Endothelial cell (in vitro differentiated cells): ENCODE data around the gene ADCY7. TPM values are rescaled to one million over a fixed set of nuclear protein-coding genes. Genes with fewer than 3 reads are reported as not detected.

Source experiments
- DNase-seq: peaks from one replicate; pipeline ENCODE4 v3.0.0; 2021; ENCODE audit warnings: low spot score
- H3K27ac Mint-ChIP-seq: one replicate; pipeline ENCODE4 v1.8.0; 2021; ENCODE audit warnings: mixed read lengths, inconsistent platforms; ENCODE audit not compliant: unreplicated experiment
- H3K27me3 Mint-ChIP-seq: one replicate; pipeline ENCODE4 v1.8.0; 2021; ENCODE audit warnings: mild to moderate bottlenecking, moderate library complexity, mixed read lengths, inconsistent platforms; ENCODE audit not compliant: unreplicated experiment
- H3K36me3 Mint-ChIP-seq: one replicate; pipeline ENCODE4 v1.8.0; 2021; ENCODE audit warnings: mild to moderate bottlenecking, low read depth, mixed read lengths, inconsistent platforms; ENCODE audit not compliant: unreplicated experiment
- H3K4me1 Mint-ChIP-seq: one replicate; pipeline ENCODE4 v1.8.0; 2021; ENCODE audit warnings: mild to moderate bottlenecking, mixed read lengths, inconsistent platforms; ENCODE audit not compliant: unreplicated experiment
- H3K4me3 Mint-ChIP-seq: one replicate; pipeline ENCODE4 v1.8.0; 2021; ENCODE audit warnings: mild to moderate bottlenecking, mixed read lengths, inconsistent platforms; ENCODE audit not compliant: unreplicated experiment
- H3K9me3 Mint-ChIP-seq: one replicate; pipeline ENCODE4 v1.8.0; 2021; ENCODE audit warnings: mixed read lengths, inconsistent platforms; ENCODE audit not compliant: unreplicated experiment
- total RNA-seq: library from RNA; stranded (reverse); fragmentation: NEBNext Ultra II Directional; extraction: Animal tissue kit (Norgen Biotek cat#: 25700); gene quantifications from one replicate; pipeline ENCODE4 v1.2.1, GENCODE V29; 2021; ENCODE audit not compliant: unreplicated experiment
- TF ChIP-seq, protein P1 (sequence below): fragments of 200-600 bp; sonication (generic); IDR thresholded peaks from one replicate; pipeline ENCODE4 v1.5.0; 2021; ENCODE audit warnings: antibody characterized with exemption; ENCODE audit not compliant: unreplicated experiment

Gene ADCY7
- total RNA-seq, 1 donor from 2014 or later, result 3.2 TPM

DNA sequence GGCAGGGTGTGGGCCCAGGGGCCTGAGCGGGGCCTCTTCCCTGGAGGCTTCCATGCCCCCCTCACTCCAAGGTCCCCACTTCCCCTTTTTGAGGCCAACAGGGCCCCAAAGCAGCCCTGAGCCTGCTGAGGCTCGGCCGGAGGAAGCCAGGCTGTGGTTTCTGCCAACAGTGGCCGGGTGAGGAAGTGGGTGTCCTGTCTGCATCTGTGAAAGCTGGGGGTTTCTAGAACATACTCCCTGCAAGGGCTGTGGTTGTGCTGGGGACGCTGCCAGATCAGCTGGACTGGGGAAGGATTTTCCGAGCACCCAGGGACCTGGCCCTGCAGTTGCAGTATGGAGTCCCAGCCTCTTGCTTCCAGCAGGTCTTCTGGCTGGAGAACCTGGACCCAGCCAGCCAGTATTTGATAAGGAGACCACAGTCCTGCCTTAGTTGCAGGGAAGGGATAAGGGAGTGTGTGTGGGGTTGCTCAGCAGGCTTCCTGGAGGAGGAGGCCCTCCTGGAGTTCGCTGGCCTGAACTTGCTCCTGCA lies 15.7 kb downstream of the ADCY7 start:
- Mint-ChIP-seq H3K4me1 (peaks cover 5% of the 10 kb centered on the region), H3K4me3 (no peak overlapping the region), H3K36me3 (peaks cover 4% of the 10 kb centered on the region), H3K27ac (no peak overlapping the region), H3K9me3 (no peaks in the 10 kb centered on the region), H3K27me3 (peaks cover 5% of the 10 kb centered on the region)
- TF ChIP-seq, protein P1, sequence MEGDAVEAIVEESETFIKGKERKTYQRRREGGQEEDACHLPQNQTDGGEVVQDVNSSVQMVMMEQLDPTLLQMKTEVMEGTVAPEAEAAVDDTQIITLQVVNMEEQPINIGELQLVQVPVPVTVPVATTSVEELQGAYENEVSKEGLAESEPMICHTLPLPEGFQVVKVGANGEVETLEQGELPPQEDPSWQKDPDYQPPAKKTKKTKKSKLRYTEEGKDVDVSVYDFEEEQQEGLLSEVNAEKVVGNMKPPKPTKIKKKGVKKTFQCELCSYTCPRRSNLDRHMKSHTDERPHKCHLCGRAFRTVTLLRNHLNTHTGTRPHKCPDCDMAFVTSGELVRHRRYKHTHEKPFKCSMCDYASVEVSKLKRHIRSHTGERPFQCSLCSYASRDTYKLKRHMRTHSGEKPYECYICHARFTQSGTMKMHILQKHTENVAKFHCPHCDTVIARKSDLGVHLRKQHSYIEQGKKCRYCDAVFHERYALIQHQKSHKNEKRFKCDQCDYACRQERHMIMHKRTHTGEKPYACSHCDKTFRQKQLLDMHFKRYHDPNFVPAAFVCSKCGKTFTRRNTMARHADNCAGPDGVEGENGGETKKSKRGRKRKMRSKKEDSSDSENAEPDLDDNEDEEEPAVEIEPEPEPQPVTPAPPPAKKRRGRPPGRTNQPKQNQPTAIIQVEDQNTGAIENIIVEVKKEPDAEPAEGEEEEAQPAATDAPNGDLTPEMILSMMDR, result no peak
- no peak for DNase-seq

DNA sequence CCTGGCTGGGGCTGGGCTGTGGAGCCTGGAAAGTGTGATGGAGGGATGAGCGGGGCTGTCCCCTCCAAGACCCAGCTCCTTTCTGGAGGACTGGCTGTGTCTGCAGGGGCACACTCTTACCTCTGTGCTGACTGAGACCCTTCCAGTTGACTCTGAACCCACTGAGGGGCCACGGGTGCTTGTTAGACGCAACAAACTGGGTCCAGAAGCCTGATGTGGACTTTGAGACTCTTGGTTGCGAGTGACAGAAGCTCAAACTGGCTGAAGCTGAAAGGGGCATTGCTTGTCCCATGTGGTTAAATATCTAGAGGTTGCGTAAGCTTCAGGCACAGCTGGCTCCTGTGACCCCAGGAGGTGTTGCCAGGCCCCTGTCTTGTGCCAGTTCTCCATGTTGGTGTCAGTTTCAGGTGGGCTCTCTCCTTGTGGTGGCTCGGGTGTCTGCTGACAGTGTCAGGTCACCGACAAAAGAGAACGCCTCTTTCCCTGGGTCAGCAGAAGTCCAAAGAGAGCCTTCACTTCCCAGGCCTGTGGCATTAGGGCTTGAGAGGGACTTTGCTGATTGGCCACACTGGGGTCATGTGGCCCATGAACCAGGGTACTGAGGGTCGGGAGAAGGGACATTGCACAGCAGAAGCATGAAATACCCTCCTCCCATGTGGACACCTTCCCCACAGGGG lies 16.7 kb downstream of the ADCY7 start:
- H3K4me1 Mint-ChIP-seq, result peaks cover 5% of the 10 kb centered on the region
- H3K9me3 Mint-ChIP-seq, result no peaks in the 10 kb centered on the region
- no peak for DNase-seq
- no peak overlapping the region for H3K4me3 Mint-ChIP-seq
- no peak overlapping the region for H3K27ac Mint-ChIP-seq
- H3K27me3 Mint-ChIP-seq, result peaks cover 5% of the 10 kb centered on the region
- H3K36me3 Mint-ChIP-seq, result peaks cover 4% of the 10 kb centered on the region
- TF ChIP-seq, protein P1, result no peak

DNA sequence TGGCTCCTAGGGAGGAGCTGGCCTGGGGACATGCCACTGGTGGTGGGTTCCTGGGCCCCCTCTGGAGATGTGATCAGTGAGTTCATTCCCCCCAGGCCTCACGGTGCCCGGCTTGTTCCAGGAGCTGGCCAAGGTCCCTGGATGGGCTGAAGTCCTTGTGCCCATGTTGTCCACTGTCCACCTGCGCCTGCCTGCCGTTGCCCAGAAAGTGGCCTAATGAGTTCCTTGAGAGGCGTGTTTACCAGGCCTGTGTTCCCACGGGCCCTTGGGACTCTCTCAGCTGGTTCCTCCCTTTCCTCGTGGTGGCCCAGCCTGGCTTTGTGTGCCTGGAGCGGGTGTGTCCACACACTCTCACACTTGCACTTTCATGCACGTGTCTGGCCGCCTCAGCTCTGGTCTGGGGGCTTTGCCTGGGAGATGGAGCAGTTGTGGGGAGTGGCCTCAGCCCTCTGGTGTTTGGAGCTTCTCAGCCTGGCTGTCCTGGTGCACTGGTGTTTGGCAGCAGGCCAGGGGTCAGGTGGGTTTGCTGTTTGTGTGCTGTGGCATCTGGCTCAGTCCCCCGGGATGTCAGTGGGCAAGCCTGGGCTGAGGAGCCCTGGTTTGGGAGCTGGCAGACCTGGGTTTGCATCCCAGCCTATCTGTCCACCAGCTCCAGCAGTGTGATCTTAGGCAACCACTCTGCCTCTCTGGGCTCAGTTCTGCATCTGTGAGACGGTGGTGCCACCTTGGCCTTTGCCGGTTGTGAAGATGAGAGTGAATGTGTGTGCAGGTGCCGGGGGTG lies 18.0 kb downstream of the ADCY7 start:
- Mint-ChIP-seq H3K36me3 (peaks cover 4% of the 10 kb centered on the region), H3K9me3 (no peaks in the 10 kb centered on the region), H3K27ac (no peak overlapping the region), H3K4me3 (no peak overlapping the region), H3K27me3 (peaks cover 8% of the 10 kb centered on the region), H3K4me1 (peaks cover 5% of the 10 kb centered on the region)
- DNase-seq, result no peak
- TF ChIP-seq, protein P1, result no peak

DNA sequence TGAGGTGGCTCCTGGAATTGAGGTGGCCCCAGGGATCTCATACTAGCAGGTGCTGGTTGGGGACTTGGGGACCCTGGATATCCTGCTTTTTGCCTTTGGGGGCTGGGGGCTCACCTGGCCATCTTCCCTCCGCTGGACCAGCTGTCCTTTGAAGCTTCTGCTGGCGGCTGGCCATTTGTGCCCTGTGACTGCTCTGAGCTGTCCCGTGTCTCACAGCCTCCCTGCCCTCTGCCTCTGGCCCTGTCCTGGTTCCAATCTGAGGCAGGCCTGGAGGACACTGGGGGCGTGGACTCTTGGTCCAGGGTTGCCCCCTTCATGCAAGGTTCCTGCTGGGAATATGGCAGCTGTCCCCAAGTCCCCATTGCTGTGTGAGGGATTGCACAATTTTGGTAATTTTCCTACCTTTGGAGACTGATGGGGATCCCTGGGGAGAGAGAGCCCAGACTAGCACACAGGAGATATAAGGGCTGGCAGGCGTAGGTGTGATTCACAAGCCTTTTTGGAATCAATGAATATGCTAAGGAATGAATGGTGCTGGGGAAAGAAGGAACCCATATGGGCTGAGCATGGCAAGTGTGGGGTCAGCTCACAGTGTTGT lies 19.2 kb downstream of the ADCY7 start:
- no peak overlapping the region for H3K27ac Mint-ChIP-seq
- H3K36me3 Mint-ChIP-seq, result peaks cover under 1% of the 10 kb centered on the region
- no peak overlapping the region for H3K4me3 Mint-ChIP-seq
- no peaks in the 10 kb centered on the region for H3K9me3 Mint-ChIP-seq
- peaks cover 5% of the 10 kb centered on the region for H3K4me1 Mint-ChIP-seq
- TF ChIP-seq, protein P1, result no peak
- H3K27me3 Mint-ChIP-seq, result peaks cover 7% of the 10 kb centered on the region
- DNase-seq, result no peak

DNA sequence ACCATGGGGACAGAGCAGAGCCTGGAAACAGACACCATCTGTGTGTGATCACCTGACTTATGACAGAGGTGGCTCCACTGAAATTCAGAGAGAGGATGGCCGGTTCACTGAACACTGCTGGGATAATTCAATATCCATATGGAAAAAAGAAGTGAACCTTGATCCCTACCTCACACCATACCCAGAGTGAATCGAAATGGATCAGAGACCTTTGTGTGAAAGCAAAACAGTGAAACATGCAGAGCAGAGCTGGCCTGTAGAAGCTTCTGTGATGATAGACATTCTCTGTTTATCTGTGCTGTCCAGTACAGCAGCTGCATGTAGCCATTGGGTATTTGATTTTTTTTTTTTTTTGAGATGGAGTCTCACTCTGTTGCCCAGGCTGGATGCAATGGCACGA lies 20.3 kb downstream of the ADCY7 start:
- Mint-ChIP-seq H3K4me1 (peaks cover 5% of the 10 kb centered on the region), H3K36me3 (no peaks in the 10 kb centered on the region), H3K27me3 (peaks cover 7% of the 10 kb centered on the region), H3K27ac (no peak overlapping the region), H3K9me3 (no peaks in the 10 kb centered on the region), H3K4me3 (no peak overlapping the region)
- TF ChIP-seq, protein P1, result no peak
- DNase-seq, result no peak
